NCI-H748 (cell line): ENCODE measurements around the gene ZNF222.

Source experiments
- DNase-seq: peaks from one replicate; lab custom pipeline; 2025; ENCODE audit not compliant: unreplicated experiment; lab: John Stamatoyannopoulos, UW

Gene ZNF222

GRCh38 chr19:44025217-44025936 is at the start of gene ZNF222:
TSS of gene ZNF222 (plus strand) at chr19:44025379. CDS start at chr19:44025437, 58 bp downstream.
- DNase-seq, result peak; percentile 88

- DNase-seq, result no peak
Measured at GRCh38 chr19:43976732-43977131, 48.4 kb upstream of the ZNF222 start.

DNA sequence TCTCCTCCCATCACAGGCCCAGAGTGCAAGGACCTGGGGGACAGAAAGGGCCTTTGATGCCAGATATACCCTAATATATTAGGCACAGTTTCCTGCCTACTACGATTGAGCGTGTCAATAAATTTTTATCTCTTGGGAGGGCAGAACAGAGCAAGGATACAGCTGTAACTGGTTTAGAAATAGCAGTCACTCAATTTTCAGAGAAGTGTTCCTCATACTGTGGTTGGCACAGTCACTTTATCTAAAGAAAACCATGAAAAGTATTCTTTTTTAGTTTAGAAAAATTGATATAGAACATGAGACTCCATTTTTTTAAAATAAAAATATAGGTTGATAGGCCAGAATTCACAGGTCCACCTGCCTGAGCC is 41.7 kb upstream of the ZNF222 start:
- no peak for DNase-seq

- peak; percentile 100 for DNase-seq
Measured at GRCh38 chr19:43983912-43984686, 41.1 kb upstream of the ZNF222 start, which contains the start of gene ZNF155. TSS of gene ZNF155 (plus strand) at chr19:43984188. CDS start at chr19:43988544, 4,356 bp downstream.

DNA sequence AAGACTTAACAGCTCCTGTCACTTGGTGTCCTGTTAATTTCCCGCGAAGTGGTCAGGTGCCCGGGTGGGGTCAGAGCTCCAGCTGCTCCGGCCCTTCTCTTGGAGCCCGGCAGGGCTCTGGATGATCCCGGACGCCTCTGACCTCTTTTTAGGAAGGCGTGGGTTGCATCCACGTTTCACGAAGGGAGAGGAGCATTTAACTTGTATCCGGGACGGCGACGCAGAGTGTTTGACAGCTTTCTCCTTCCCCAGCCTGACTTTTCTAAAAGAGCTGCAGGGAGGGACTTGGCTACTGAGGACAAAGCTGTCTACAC is 40.5 kb upstream of the ZNF222 start:
- peak; percentile 42 for DNase-seq

- DNase-seq, result no peak
Measured at GRCh38 chr19:43997631-43998290, 27.4 kb upstream of the ZNF222 start.

- no peak for DNase-seq
Measured at GRCh38 chr19:44002212-44002565, 23.0 kb upstream of the ZNF222 start.

- peak; percentile 99 for DNase-seq
Measured at GRCh38 chr19:44002566-44003460, 22.4 kb upstream of the ZNF222 start, which contains the start of gene ZNF230. TSS of gene ZNF230 (plus strand) at chr19:44002957. CDS start at chr19:44007079, 4,122 bp downstream.

DNA sequence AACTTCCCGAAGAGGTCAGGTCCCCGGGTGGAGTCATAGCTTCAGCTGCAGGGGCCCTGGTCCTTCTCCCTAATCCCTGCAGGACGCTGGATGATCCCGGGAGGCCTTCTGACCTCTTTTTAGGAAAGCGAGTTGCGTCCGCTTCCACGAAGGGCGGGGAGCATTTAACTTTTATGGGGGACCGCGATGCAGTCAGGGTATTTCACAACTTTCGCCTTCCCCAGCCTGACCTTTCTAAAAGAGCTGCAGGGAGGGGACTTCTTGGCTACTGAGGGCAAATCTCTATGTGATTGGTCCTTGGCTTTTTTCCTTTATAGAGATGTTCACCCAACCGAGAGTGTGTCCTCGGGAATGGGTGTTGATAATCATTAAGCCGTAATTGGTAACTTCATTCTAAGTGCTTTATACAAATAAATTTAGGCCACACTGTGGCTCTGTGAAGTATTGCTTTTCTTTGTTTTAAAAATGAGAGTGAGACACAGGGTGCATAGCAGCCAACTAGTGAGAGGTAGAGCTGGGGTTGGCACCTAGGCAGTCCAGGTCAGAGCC is 21.6 kb upstream of the ZNF222 start:
- peak; percentile 32 for DNase-seq

DNA sequence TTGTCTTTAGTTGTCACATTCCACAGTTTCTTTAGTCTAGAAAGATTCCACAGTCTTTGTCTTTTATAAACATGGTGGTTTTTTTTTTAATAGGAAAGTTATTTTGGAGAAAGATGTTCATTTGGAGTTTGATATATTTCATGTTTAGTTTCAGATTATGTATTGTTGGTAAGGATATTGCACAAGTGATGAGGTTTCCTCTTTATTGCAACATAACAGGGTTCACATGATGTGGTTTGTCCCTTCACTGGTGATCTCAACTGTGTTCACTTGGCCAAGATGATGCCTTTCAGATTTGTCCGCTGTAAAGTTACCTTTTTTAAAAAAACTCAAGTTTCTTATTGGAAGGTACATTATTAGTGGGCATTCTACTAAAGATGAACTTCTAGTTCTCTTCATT is 19.2 kb upstream of the ZNF222 start:
- no peak for DNase-seq

- no peak for DNase-seq
Measured at GRCh38 chr19:44007473-44007872, 17.7 kb upstream of the ZNF222 start.

DNA sequence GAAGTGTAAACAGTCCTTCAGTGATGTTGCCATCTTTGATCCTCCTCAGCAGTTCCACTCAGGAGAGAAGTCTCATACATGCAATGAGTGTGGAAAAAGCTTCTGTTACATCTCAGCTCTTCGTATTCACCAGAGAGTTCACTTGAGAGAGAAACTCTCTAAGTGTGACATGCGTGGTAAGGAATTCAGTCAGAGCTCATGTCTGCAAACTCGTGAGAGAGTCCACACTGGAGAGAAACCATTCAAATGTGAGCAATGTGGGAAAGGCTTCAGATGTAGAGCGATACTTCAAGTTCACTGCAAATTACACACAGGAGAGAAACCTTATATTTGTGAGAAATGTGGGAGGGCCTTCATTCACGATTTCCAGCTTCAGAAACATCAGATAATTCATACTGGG is 14.7 kb upstream of the ZNF222 start:
- DNase-seq, result no peak

DNA sequence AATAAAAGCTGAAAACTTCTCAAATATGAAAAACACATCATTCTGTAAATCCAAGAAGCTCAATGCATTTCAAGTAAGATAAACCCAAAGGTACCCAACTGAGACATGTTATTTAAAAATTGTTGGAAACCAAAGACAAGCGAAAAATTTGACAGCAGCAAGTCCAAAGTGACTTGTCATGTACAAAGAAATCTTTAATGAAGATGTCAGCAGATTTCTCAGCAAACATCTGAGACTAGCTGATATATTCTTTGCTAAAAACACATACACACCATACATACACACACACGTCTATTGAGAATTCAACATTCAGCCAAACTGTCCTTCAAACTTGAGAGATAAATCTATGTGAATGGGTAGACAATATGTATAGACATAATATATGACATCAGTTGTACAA is 5.7 kb upstream of the ZNF222 start:
- no peak for DNase-seq

DNA sequence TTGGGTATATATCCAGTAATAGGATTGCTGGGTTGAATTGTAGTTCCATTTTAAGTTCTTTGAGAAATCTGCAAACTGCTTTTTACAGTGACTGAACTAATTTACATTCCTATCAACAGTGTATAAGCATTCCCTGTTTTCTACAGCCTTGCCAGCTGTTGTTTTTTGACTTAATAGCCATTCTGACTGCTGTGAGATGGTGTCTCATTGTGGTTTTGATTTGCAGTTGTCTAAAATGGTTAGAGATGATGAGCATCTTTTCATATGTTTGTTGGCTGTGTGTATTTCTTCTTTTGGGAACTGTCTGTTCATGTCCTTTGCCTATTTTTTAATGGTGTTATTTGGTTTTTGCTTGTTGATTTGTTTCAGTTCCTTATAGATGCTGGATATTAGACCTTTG is 4.0 kb upstream of the ZNF222 start:
- DNase-seq, result no peak

GRCh38 chr19:44024900-44025216 is 321 bp upstream of the ZNF222 start:
- DNase-seq, result no peak

- DNase-seq, result no peak
Measured at GRCh38 chr19:44026622-44027021, 1.4 kb downstream of the ZNF222 start.

DNA sequence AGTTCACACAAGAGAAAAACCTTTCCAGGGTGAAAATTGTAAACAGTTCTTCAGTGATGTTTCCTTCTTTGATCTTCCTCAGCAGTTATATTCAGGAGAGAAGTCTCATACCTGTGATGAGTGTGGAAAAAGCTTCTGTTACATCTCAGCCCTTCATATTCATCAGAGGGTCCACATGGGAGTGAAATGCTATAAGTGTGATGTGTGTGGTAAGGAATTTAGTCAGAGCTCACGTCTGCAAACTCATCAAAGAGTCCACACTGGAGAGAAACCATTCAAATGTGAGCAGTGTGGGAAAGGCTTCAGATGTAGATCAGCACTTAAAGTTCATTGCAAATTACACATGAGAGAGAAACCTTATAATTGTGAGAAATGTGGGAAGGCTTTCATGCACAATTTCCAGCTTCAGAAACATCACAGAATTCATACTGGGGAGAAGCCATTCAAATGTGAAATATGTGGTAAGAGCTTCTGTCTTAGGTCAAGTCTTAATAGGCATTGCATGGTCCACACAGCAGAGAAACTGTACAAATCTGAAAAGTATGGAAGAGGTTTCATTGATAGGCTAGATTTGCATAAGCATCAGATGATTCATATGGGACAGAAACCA is 6.9 kb downstream of the ZNF222 start:
- DNase-seq, result no peak

- no peak for DNase-seq
Measured at GRCh38 chr19:44042147-44042546, 17.0 kb downstream of the ZNF222 start.

DNA sequence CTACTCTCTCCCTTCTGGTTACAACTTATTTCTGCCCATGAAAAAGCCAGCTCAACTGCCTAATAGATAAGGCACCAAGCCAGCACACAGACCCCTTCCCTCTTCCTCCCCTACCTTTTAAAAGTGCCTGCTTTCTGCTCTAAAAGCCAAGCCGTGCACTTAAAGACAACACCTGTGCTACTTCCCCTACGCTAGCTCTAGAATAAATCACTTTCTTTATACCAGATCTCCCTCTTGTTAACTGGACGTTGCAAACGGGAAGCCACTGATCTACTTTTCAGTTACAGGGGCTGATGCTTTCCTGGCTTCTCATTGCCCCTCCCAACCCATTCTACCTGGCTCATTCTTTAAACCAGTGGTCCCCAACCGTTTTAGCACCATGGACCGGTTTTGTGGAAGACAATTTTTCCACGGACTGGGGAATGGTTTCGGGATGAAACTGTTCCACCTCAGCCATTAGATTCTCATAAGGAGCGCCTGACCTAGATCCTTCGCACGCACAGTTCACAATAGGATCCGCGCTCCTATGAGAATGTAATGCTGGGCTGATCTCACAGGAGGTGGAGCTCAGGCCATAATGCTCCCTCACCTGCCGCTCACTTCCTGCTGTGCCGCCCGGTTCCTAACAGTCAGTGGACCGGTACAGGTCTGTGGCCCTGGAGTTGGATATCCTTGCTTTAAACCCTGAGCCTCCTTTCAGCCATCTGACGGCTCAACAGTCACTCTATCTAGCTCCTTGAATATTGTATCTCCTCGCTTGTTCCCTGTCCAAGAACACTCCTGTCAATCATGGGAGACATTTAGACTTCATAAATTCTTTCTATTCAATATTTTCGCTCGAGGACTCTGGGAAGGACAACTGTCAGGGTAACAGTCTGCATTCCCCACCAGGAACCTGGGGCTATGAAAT is 25.8 kb downstream of the ZNF222 start:
- peak; percentile 93 for DNase-seq
